Measurements from ENCODE around the gene STAT5B.
"Not testable (repeated sequence)": the region's sequence is repeated elsewhere in the genome, so short reads cannot be mapped to it uniquely, and the experiment has no call there.

The STAT5B gene

GRCh38 chr17:42276359-42276608, at the start of gene STAT5B:
STAT5B (minus strand) TSS chr17:42276391; CDS start chr17:42232127, 44,264 bp downstream.
- peak; percentile 61 for DNase-seq (ENCODE audit: low spot score)

- no peak for DNase-seq (ENCODE audit: low spot score)
Observed at GRCh38 chr17:42325026-42325425, 48.8 kb upstream of the STAT5B start.

GRCh38 chr17:42323268-42323773, 47.1 kb upstream of the STAT5B start:
- DNase-seq (ENCODE audit: low spot score): no peak

GRCh38 chr17:42322382-42323267, 46.4 kb upstream of the STAT5B start:
- DNase-seq (ENCODE audit: low spot score): peak; percentile 94

- no peak for DNase-seq (ENCODE audit: low spot score)
Observed at GRCh38 chr17:42321555-42321954, 45.4 kb upstream of the STAT5B start.

GRCh38 chr17:42317967-42318366, 41.8 kb upstream of the STAT5B start:
- not testable (repeated sequence) for DNase-seq (ENCODE audit: low spot score)

GRCh38 chr17:42317266-42317845, 41.2 kb upstream of the STAT5B start:
- DNase-seq (ENCODE audit: low spot score): no peak

- DNase-seq (ENCODE audit: low spot score): no peak
Observed at GRCh38 chr17:42316755-42317154, 40.6 kb upstream of the STAT5B start.

- DNase-seq (ENCODE audit: low spot score): peak; percentile 34
Observed at GRCh38 chr17:42315402-42316156, 39.4 kb upstream of the STAT5B start.

- no peak for DNase-seq (ENCODE audit: low spot score)
Observed at GRCh38 chr17:42313773-42314566, 37.8 kb upstream of the STAT5B start.

- no peak for DNase-seq (ENCODE audit: low spot score)
Observed at GRCh38 chr17:42313389-42313772, 37.2 kb upstream of the STAT5B start.

- peak; percentile 77 for DNase-seq (ENCODE audit: low spot score)
Observed at GRCh38 chr17:42312285-42313130, 36.3 kb upstream of the STAT5B start.

GRCh38 chr17:42312035-42312284, 35.8 kb upstream of the STAT5B start:
- DNase-seq (ENCODE audit: low spot score): no peak

GRCh38 chr17:42311240-42312034, 35.2 kb upstream of the STAT5B start:
- no peak for DNase-seq (ENCODE audit: low spot score)

GRCh38 chr17:42310787-42311215, 34.6 kb upstream of the STAT5B start:
- DNase-seq (ENCODE audit: low spot score): no peak

- no peak for DNase-seq (ENCODE audit: low spot score)
Observed at GRCh38 chr17:42309986-42310786, 34.0 kb upstream of the STAT5B start.

GRCh38 chr17:42309142-42309541, 33.0 kb upstream of the STAT5B start:
- no peak for DNase-seq (ENCODE audit: low spot score)

GRCh38 chr17:42308446-42308845, 32.3 kb upstream of the STAT5B start:
- no peak for DNase-seq (ENCODE audit: low spot score)

GRCh38 chr17:42307362-42307927, 31.3 kb upstream of the STAT5B start:
- no peak for DNase-seq (ENCODE audit: low spot score)

- no peak for DNase-seq (ENCODE audit: low spot score)
Observed at GRCh38 chr17:42306385-42306667, 30.1 kb upstream of the STAT5B start.

Measured in CD4-positive, alpha-beta T cell treated with Interleukin-6 at 100 ng/mL for 8 hours (primary cell).